GM12865 (cell line): ENCODE measurements around the gene PRKD1.

Experiments
- DNase-seq: peaks from one replicate; pipeline ENCODE4 v3.0.0; 2010; ENCODE audit warnings: low read depth
- H3K4me3 ChIP-seq: 2 replicates; pipeline ENCODE4 v1.5.1; 2011; ENCODE audit warnings: mild to moderate bottlenecking, low read depth, low read length, control low read depth
- CTCF ChIP-seq: IDR thresholded peaks from 2 replicates; pipeline ENCODE4 v1.5.1; 2011; ENCODE audit warnings: low read length, control low read depth, low read depth, inconsistent platforms; ENCODE audit not compliant: insufficient read depth; ENCODE audit errors: missing control alignments

The PRKD1 gene

GRCh38 chr14:29937116-29937515 lies 9.5 kb upstream of the PRKD1 start:
- H3K4me3 ChIP-seq: no peak overlapping the region
- no peak for DNase-seq
- no peak for TF ChIP-seq CTCF

GRCh38 chr14:29930283-29930682 lies 2.6 kb upstream of the PRKD1 start:
- H3K4me3 ChIP-seq: no peak overlapping the region
- no peak for DNase-seq

GRCh38 chr14:29928117-29928640 lies 532 bp upstream of the PRKD1 start:
- no peak overlapping the region for H3K4me3 ChIP-seq
- TF ChIP-seq CTCF: no peak
- no peak for DNase-seq

More at GRCh38 chr14:29930283-29930682, 2.6 kb upstream of the PRKD1 start:
- TF ChIP-seq CTCF: no peak

- no peak overlapping the region for H3K4me3 ChIP-seq
- DNase-seq: no peak
- no peak for TF ChIP-seq CTCF
Measured at GRCh38 chr14:29926701-29927375, 809 bp downstream of the PRKD1 start.

GRCh38 chr14:29926228-29926627 lies 1.4 kb downstream of the PRKD1 start:
- DNase-seq: no peak
- no peak overlapping the region for H3K4me3 ChIP-seq
- no peak for TF ChIP-seq CTCF

- DNase-seq: no peak
- TF ChIP-seq CTCF: no peak
- H3K4me3 ChIP-seq: no peak overlapping the region
Measured at GRCh38 chr14:29925736-29926135, 1.9 kb downstream of the PRKD1 start.
